K562 (cell line): Measurements from ENCODE around the gene DSCAM.

Experiments used
- BDP1 ChIP-seq: IDR thresholded peaks from 3 replicates; pipeline ENCODE4 v1.6.1; 2011; ENCODE audit not compliant: insufficient read length, insufficient read depth
- BRCA1 ChIP-seq, 2 experiments: fragments of 450-650 bp in 1 of 2; sonication (generic) in 1 of 2; formaldehyde crosslinking in 1 of 2; IDR thresholded peaks; 2 replicates each; pipeline versions ENCODE4 v1.5.0 to v1.6.1; 2017 to 2020; ENCODE audit warnings: mild to moderate bottlenecking in 1 of 2, missing genetic modification reagents in 1 of 2
- CBX3 ChIP-seq, 2 experiments: IDR thresholded peaks; 1 replicate in 1 of 2; 2 replicates in 1 of 2; pipeline ENCODE4 v1.6.1; 2012; ENCODE audit warnings: inconsistent platforms in 2 of 2, low read length in 2 of 2, borderline replicate concordance in 1 of 2, control low read depth in 1 of 2
- CREB1 ChIP-seq, 2 experiments: sonication (generic) in 1 of 2; formaldehyde crosslinking in 1 of 2; IDR thresholded peaks; 2 replicates each; pipeline versions ENCODE4 v1.6.1 to v1.8.0; 2012 to 2022; ENCODE audit warnings: inconsistent platforms in 1 of 2, mild to moderate bottlenecking in 1 of 2, missing genetic modification reagents in 1 of 2, moderate library complexity in 1 of 2
- EGR1 ChIP-seq: fragments of 450-650 bp; conservative IDR thresholded peaks from 2 replicates; pipeline ENCODE4 v1.6.1; 2017; ENCODE audit warnings: mild to moderate bottlenecking
- HBP1 ChIP-seq: fragments of 450-650 bp; formaldehyde crosslinking; IDR thresholded peaks from 2 replicates; pipeline ENCODE4 v1.4.0; 2022; ENCODE audit warnings: missing genetic modification characterization
- ID3 ChIP-seq, 2 experiments: fragments of 250-450 bp in 1 of 2; fragments of 450-650 bp in 1 of 2; sonication (Bioruptor Pico) in 1 of 2; IDR thresholded peaks; 2 replicates each; pipeline versions ENCODE4 v1.6.1 to v1.8.0; 2016 to 2021; ENCODE audit warnings: mild to moderate bottlenecking in 2 of 2, moderate library complexity in 2 of 2, missing compliant biosample characterization in 1 of 2, missing genetic modification characterization in 1 of 2
- MAX ChIP-seq: sonication (generic); formaldehyde crosslinking; IDR thresholded peaks from 2 replicates; pipeline ENCODE4 v1.9.0; 2022; ENCODE audit warnings: mild to moderate bottlenecking, missing genetic modification reagents
- POLR2A ChIP-seq: fragments of 450-650 bp; conservative IDR thresholded peaks from 2 replicates; pipeline ENCODE4 v1.6.1; 2016
- ZBTB11 ChIP-seq, 3 experiments: fragments of 200-800 bp in 1 of 3; fragments of 250-450 bp in 1 of 3; fragments of 450-650 bp in 1 of 3; sonication (Bioruptor Pico) in 1 of 3; sonication (Bioruptor generic) in 1 of 3; formaldehyde crosslinking in 1 of 3; IDR thresholded peaks; 2 replicates each; pipeline versions ENCODE4 v1.6.1 to v1.8.0; 2016 to 2022; ENCODE audit warnings: mild to moderate bottlenecking in 2 of 3, missing genetic modification characterization in 2 of 3, missing compliant biosample characterization in 1 of 3, moderate library complexity in 1 of 3
- ZC3H8 ChIP-seq: fragments of 450-650 bp; IDR thresholded peaks from 2 replicates; pipeline ENCODE4 v1.6.1; 2017
- ZNF785 ChIP-seq: fragments of 250-450 bp; sonication (Bioruptor Pico); IDR thresholded peaks from 2 replicates; pipeline ENCODE4 v1.4.0; 2020; ENCODE audit warnings: mild to moderate bottlenecking

- TF ChIP-seq BRCA1 (IDR thresholded peaks at IDR 0.05) (no peak), BRCA1 (CRISPR knock-in tag; IDR thresholded peaks at IDR 0.05) (no peak), CBX3 (IDR thresholded peaks at IDR 0.05; ENCODE audit: borderline replicate concordance in 1 of 2, low read length in 2 of 2) (no peak), ID3 (CRISPR knock-in tag; IDR thresholded peaks at IDR 0.05) (no peak), ID3 (tag; IDR thresholded peaks at IDR 0.05) (no peak), BDP1 (no peak), ZBTB11 (CRISPR knock-in tag; IDR thresholded peaks at IDR 0.05) (no peak), MAX (CRISPR knock-in tag) (no peak), ZNF785 (CRISPR knock-in tag) (no peak), CREB1 (IDR thresholded peaks at IDR 0.05) (no peak), CREB1 (CRISPR knock-in tag; IDR thresholded peaks at IDR 0.05) (no peak), EGR1 (no peak), POLR2A (no peak), HBP1 (CRISPR knock-in tag) (no peak), ZC3H8 (no peak)
These were observed 114.5 kb downstream of the DSCAM start for GRCh38 chr21:40732253-40733023.
